Gastroesophageal sphincter (tissue), 4 donors: ENCODE data around the gene MASP2. TPM values are rescaled to one million over a fixed set of nuclear protein-coding genes. Genes with fewer than 3 reads are reported as not detected.

Source experiments
- ATAC-seq: fragments of 150-250 bp; one replicate; pipeline ENCODE4 v1.9.1; 2016; ENCODE audit warnings: mild to moderate bottlenecking, moderate library complexity
- H3K27ac ChIP-seq, 4 donors: fragments of 200-600 bp; sonication (generic) in 3 of 4; 1 replicate in 3 of 4; 2 replicates in 1 of 4; pipeline ENCODE4 v1.5.1; 2016 to 2019
- H3K27me3 ChIP-seq: fragments of 200-600 bp; sonication (generic); one replicate; pipeline ENCODE4 v1.5.1; 2019
- H3K36me3 ChIP-seq, 2 donors: fragments of 200-600 bp; sonication (generic); one replicate each; pipeline ENCODE4 v1.5.1; 2019; ENCODE audit warnings: control low read depth in 1 of 2
- H3K4me1 ChIP-seq, 3 donors: fragments of 200-600 bp; sonication (generic); 1 replicate in 2 of 3; 2 replicates in 1 of 3; pipeline ENCODE4 v1.5.1; 2016 to 2019; ENCODE audit warnings: control low read depth in 2 of 3
- H3K4me3 ChIP-seq, 2 donors: fragments of 200-600 bp; sonication (generic); one replicate each; pipeline ENCODE4 v1.5.1; 2019; ENCODE audit warnings: mild to moderate bottlenecking in 1 of 2, moderate library complexity in 1 of 2
- H3K9me3 ChIP-seq, 3 donors: fragments of 200-600 bp; sonication (generic); one replicate each; pipeline ENCODE4 v1.5.1; 2017 to 2019; ENCODE audit warnings: control low read depth in 2 of 3
- EP300 ChIP-seq: sonication (generic); formaldehyde crosslinking; IDR thresholded peaks from one replicate; pipeline ENCODE4 v1.6.1; 2017; ENCODE audit warnings: antibody characterized with exemption, mild to moderate bottlenecking
- POLR2A ChIP-seq, 2 donors: fragments of 450-650 bp; IDR thresholded peaks; one replicate each; pipeline ENCODE4 v1.6.1; 2017; ENCODE audit warnings: antibody characterized with exemption in 2 of 2, mild to moderate bottlenecking in 2 of 2, moderate library complexity in 1 of 2
- POLR2AphosphoS5 ChIP-seq: sonication (generic); formaldehyde crosslinking; IDR thresholded peaks from one replicate; pipeline ENCODE4 v1.6.1; 2017; ENCODE audit warnings: antibody characterized with exemption
- WGBS, 2 donors: methylation state at CpG; one replicate each; pipeline ENCODE4 v1.1.5; 2018; ENCODE audit warnings: low coverage in 1 of 2; 5-methylcytosine and 5-hydroxymethylcytosine counted together
- total RNA-seq, 4 donors: library from RNA; depleted of rRNA; stranded (reverse); fragments of >200 nt; gene quantifications; one replicate each; pipeline ENCODE4 v1.1.0, GENCODE V29; 2016
- TF ChIP-seq, protein P1 (sequence below), 4 experiments: fragments of 200-600 bp in 2 of 4; fragments of 450-650 bp in 2 of 4; sonication (generic) in 1 of 4; IDR thresholded peaks; one replicate each; pipeline ENCODE4 v1.5.1; 2017 to 2019; ENCODE audit warnings: antibody characterized with exemption in 4 of 4, mild to moderate bottlenecking in 2 of 4, moderate library complexity in 2 of 4

MASP2 gene
- total RNA-seq, 4 donors from 2014 or later: 0.13 TPM; not detected in 3

DNA sequence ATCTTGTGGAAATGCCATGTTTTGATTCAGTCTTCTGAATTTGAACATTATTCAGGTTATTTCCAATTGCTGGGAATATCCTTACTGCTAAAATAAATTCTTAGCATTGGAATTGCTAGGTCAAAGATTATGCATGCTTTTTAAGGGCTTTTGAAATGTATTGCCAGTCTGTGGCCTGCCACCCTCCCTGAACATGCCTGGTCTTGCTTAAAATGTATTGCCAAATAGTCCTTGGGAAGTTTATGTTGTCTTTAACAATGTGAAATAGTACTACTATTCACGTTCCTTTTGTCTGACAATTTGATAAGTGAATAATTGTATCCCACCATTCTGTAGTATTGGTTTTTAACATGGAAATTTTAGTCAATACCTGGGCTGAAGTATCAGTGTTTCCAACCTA, 21.0 kb downstream of the MASP2 start:
- TF ChIP-seq POLR2AphosphoS5: no peak
- TF ChIP-seq EP300: no peak
- TF ChIP-seq POLR2A (IDR thresholded peaks at IDR 0.05): no peak
- TF ChIP-seq, protein P1, sequence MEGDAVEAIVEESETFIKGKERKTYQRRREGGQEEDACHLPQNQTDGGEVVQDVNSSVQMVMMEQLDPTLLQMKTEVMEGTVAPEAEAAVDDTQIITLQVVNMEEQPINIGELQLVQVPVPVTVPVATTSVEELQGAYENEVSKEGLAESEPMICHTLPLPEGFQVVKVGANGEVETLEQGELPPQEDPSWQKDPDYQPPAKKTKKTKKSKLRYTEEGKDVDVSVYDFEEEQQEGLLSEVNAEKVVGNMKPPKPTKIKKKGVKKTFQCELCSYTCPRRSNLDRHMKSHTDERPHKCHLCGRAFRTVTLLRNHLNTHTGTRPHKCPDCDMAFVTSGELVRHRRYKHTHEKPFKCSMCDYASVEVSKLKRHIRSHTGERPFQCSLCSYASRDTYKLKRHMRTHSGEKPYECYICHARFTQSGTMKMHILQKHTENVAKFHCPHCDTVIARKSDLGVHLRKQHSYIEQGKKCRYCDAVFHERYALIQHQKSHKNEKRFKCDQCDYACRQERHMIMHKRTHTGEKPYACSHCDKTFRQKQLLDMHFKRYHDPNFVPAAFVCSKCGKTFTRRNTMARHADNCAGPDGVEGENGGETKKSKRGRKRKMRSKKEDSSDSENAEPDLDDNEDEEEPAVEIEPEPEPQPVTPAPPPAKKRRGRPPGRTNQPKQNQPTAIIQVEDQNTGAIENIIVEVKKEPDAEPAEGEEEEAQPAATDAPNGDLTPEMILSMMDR (IDR thresholded peaks at IDR 0.05): no peak
- peaks cover 10 to 94% of the 10 kb centered on the region in 2 donors for H3K36me3 ChIP-seq
- no peak overlapping the region for H3K27ac ChIP-seq
- H3K4me3 ChIP-seq: no peak overlapping the region
- no peaks in the 10 kb centered on the region for H3K27me3 ChIP-seq
- ATAC-seq: no peak
- H3K4me1 ChIP-seq: peaks cover 0 to 13% (median 0%) of the 10 kb centered on the region in 3 donors
- H3K9me3 ChIP-seq: no peaks in the 10 kb centered on the region
- WGBS, 2 donors: 29 to 40% methylated on average over 1 of the region's 1 CpG

DNA sequence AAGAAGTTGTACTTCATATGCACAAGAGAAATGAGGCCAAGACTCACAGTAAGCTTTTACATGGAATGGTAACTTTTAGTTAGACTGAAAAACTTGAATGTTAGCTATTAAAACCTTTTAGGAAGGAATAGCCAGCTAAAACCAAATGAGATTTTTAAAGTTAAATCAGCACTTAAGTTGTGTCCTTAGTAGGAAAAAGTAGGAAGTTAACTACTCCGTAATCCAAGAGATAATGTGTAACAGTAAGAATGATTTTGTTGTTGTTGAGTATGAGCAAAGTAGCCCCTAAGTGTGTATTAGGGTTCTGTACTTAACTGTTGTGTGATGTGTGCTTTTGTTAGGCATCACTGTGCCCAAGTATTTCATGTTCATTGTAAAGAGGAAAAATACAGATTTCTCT, 21.4 kb downstream of the MASP2 start:
- Histone ChIP-seq H3K4me3 (no peak overlapping the region), H3K9me3 (no peaks in the 10 kb centered on the region), H3K27ac (no peak overlapping the region), H3K36me3 (peaks cover 10 to 94% of the 10 kb centered on the region in 2 donors), H3K4me1 (peaks cover 0 to 13% (median 0%) of the 10 kb centered on the region in 3 donors), H3K27me3 (no peaks in the 10 kb centered on the region)
- WGBS, 2 donors: 80 to 87% methylated on average over 1 of the region's 1 CpG
- TF ChIP-seq POLR2AphosphoS5 (no peak), POLR2A (IDR thresholded peaks at IDR 0.05) (no peak)
- TF ChIP-seq, protein P1 (IDR thresholded peaks at IDR 0.05): no peak
- no peak for ATAC-seq

DNA sequence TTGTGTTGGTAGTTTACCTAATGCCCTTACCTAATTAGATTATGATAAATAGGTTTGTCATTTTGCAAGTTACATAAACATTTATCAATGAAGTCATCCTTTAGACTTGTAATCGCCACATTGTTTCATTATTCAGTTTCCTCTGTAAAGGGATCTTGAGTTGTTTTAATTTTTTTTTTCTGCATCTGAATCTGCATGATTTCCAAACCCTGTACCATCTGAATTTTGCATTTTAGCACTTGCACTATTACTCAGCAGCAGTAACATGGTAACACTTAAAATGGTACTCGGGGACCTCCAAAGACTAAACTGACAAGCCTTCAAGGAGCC, 22.2 kb downstream of the MASP2 start:
- no peaks in the 10 kb centered on the region for H3K9me3 ChIP-seq
- H3K36me3 ChIP-seq: peaks cover 10 to 94% of the 10 kb centered on the region in 2 donors
- TF ChIP-seq POLR2A (IDR thresholded peaks at IDR 0.05) (no peak), EP300 (no peak), POLR2AphosphoS5 (no peak)
- TF ChIP-seq, protein P1 (IDR thresholded peaks at IDR 0.05): no peak
- H3K4me1 ChIP-seq: peaks cover 0 to 13% (median 0%) of the 10 kb centered on the region in 3 donors
- no peak overlapping the region for H3K27ac ChIP-seq
- no peak for ATAC-seq
- H3K4me3 ChIP-seq: no peak overlapping the region
- WGBS, 2 donors: 47 to 73% methylated on average over 2 of the region's 2 CpGs
- no peaks in the 10 kb centered on the region for H3K27me3 ChIP-seq

DNA sequence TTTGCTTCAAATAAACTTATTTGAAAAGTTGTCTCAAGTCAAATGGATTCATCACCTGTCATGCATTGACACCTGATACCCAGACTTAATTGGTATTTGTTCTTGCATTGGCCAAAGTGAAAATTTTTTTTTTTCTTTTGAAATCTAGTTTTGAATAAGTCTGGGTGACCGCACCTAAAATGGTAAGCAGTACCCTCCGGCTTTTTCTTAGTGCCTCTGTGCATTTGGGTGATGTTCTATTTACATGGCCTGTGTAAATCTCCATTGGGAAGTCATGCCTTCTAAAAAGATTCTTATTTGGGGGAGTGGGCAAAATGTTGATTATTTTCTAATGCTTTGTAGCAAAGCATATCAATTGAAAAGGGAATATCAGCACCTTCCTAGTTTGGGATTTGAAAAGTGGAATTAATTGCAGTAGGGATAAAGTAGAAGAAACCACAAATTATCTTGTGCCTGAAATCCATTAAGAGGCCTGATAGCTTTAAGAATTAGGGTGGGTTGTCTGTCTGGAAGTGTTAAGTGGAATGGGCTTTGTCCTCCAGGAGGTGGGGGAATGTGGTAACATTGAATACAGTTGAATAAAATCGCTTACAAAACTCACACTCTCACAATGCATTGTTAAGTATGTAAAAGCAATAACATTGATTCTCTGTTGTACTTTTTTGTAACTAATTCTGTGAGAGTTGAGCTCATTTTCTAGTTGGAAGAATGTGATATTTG, 22.7 kb downstream of the MASP2 start:
- no peak overlapping the region for H3K4me3 ChIP-seq
- no peak for TF ChIP-seq EP300
- TF ChIP-seq POLR2A (IDR thresholded peaks at IDR 0.05): no peak
- no peak for TF ChIP-seq POLR2AphosphoS5
- TF ChIP-seq, protein P1 (IDR thresholded peaks at IDR 0.05): no peak
- no peak for ATAC-seq
- no peak overlapping the region for H3K27ac ChIP-seq
- peaks cover 0 to 14% (median 0%) of the 10 kb centered on the region in 3 donors for H3K4me1 ChIP-seq
- H3K36me3 ChIP-seq: peaks cover 10 to 94% of the 10 kb centered on the region in 2 donors
- WGBS, 2 donors: 70 to 85% methylated on average over 2 to 3 of the region's 3 CpGs
- H3K27me3 ChIP-seq: no peaks in the 10 kb centered on the region
- H3K9me3 ChIP-seq: no peaks in the 10 kb centered on the region

DNA sequence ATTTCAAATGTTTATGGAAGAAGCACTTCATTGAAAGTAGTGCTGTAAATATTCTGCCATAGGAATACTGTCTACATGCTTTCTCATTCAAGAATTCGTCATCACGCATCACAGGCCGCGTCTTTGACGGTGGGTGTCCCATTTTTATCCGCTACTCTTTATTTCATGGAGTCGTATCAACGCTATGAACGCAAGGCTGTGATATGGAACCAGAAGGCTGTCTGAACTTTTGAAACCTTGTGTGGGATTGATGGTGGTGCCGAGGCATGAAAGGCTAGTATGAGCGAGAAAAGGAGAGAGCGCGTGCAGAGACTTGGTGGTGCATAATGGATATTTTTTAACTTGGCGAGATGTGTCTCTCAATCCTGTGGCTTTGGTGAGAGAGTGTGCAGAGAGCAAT, 23.8 kb downstream of the MASP2 start:
- no peak for ATAC-seq
- Histone ChIP-seq H3K4me1 (peaks cover 0 to 25% (median 0%) of the 10 kb centered on the region in 3 donors), H3K9me3 (no peaks in the 10 kb centered on the region), H3K36me3 (peaks cover 15 to 100% of the 10 kb centered on the region in 2 donors), H3K4me3 (no peak overlapping the region), H3K27ac (no peak overlapping the region), H3K27me3 (no peaks in the 10 kb centered on the region)
- TF ChIP-seq POLR2A (IDR thresholded peaks at IDR 0.05) (no peak), EP300 (no peak), POLR2AphosphoS5 (no peak)
- TF ChIP-seq, protein P1 (IDR thresholded peaks at IDR 0.05): no peak
- WGBS, 2 donors: 89 to 92% methylated on average over 10 to 14 of the region's 14 CpGs
